Astrocyte of the spinal cord (primary cell): ENCODE measurements around the gene LRRC4C.

Experiments
- DNase-seq: peaks from one replicate; pipeline ENCODE4 v3.0.0; 2011; ENCODE audit warnings: low read depth, low spot score
- H3K4me3 ChIP-seq: 2 replicates; pipeline ENCODE4 v1.5.1; 2011; ENCODE audit warnings: low read depth, mild to moderate bottlenecking, low read length, moderate library complexity
- CTCF ChIP-seq: IDR thresholded peaks from 2 replicates; pipeline ENCODE4 v1.5.1; 2012; ENCODE audit warnings: low read depth, mild to moderate bottlenecking, low read length, inconsistent platforms
- in situ Hi-C: cut with HindIII; loops from 2 replicates; pipeline ENCODE4 v1.10.0; 2017; ENCODE audit warnings: low sequenced_read_pairs

The LRRC4C gene

GRCh38 chr11:41246399-41246745 lies 213.1 kb downstream of the LRRC4C start:
- in situ Hi-C loops, result no loop called here
- DNase-seq, result no peak

GRCh38 chr11:41245704-41246398 lies 213.6 kb downstream of the LRRC4C start:
- TF ChIP-seq CTCF, result no peak
- in situ Hi-C loops, result no loop called here

More at GRCh38 chr11:41246399-41246745, 213.1 kb downstream of the LRRC4C start:
- no peak for TF ChIP-seq CTCF
- H3K4me3 ChIP-seq, result no peak overlapping the region

GRCh38 chr11:41245184-41245583 lies 214.3 kb downstream of the LRRC4C start:
- H3K4me3 ChIP-seq, result no peak overlapping the region
- TF ChIP-seq CTCF, result no peak
- no peak for DNase-seq
- in situ Hi-C loops, result no loop called here

More at GRCh38 chr11:41245704-41246398, 213.6 kb downstream of the LRRC4C start:
- H3K4me3 ChIP-seq, result no peak overlapping the region
- no peak for DNase-seq

GRCh38 chr11:41237382-41237781 lies 222.1 kb downstream of the LRRC4C start:
- no peak overlapping the region for H3K4me3 ChIP-seq
- in situ Hi-C loops, result no loop called here
- TF ChIP-seq CTCF, result no peak
- no peak for DNase-seq

GRCh38 chr11:41235668-41236067 lies 223.8 kb downstream of the LRRC4C start:
- TF ChIP-seq CTCF, result no peak
- DNase-seq, result no peak
- H3K4me3 ChIP-seq, result no peak overlapping the region
- in situ Hi-C loops, result no loop called here

GRCh38 chr11:41225856-41226633 lies 233.4 kb downstream of the LRRC4C start:
- no peak overlapping the region for H3K4me3 ChIP-seq
- in situ Hi-C loops, result no loop called here
- DNase-seq, result no peak
- TF ChIP-seq CTCF, result no peak
